Hepatic stellate cell (primary cell): Measurements from ENCODE around the gene FSTL4.
"Not testable (repeated sequence)": the region's sequence is repeated elsewhere in the genome, so short reads cannot be mapped to it uniquely, and the experiment has no call there.

Source experiments
- DNase-seq: peaks from one replicate; pipeline ENCODE4 v3.0.0; 2011; ENCODE audit warnings: low spot score

Gene FSTL4

GRCh38 chr5:133454442-133454841 is 157.9 kb downstream of the FSTL4 start:
- no peak for DNase-seq

GRCh38 chr5:133453831-133454230 is 158.5 kb downstream of the FSTL4 start:
- no peak for DNase-seq

- no peak for DNase-seq
These were observed 159.1 kb downstream of the FSTL4 start for GRCh38 chr5:133453084-133453780.

- no peak for DNase-seq
These were observed 160.4 kb downstream of the FSTL4 start for GRCh38 chr5:133451926-133452325.

GRCh38 chr5:133450286-133450685 is 162.1 kb downstream of the FSTL4 start:
- DNase-seq, result no peak

GRCh38 chr5:133449181-133449580 is 163.2 kb downstream of the FSTL4 start:
- DNase-seq, result no peak

- DNase-seq, result no peak
These were observed 165.9 kb downstream of the FSTL4 start for GRCh38 chr5:133446440-133446839.

- DNase-seq, result no peak
These were observed 166.6 kb downstream of the FSTL4 start for GRCh38 chr5:133445744-133446143.

GRCh38 chr5:133445204-133445603 is 167.1 kb downstream of the FSTL4 start:
- not testable (repeated sequence) for DNase-seq

- no peak for DNase-seq
These were observed 167.6 kb downstream of the FSTL4 start for GRCh38 chr5:133444711-133445110.

GRCh38 chr5:133441166-133441815 is 171.1 kb downstream of the FSTL4 start:
- DNase-seq, result no peak

- DNase-seq, result no peak
These were observed 171.8 kb downstream of the FSTL4 start for GRCh38 chr5:133440467-133441115.

- no peak for DNase-seq
These were observed 172.5 kb downstream of the FSTL4 start for GRCh38 chr5:133439859-133440258.

- DNase-seq, result no peak
These were observed 173.9 kb downstream of the FSTL4 start for GRCh38 chr5:133438487-133438886.

- DNase-seq, result no peak
These were observed 178.0 kb downstream of the FSTL4 start for GRCh38 chr5:133434336-133434735.

- no peak for DNase-seq
These were observed 178.7 kb downstream of the FSTL4 start for GRCh38 chr5:133433641-133434040.

GRCh38 chr5:133432956-133433532 is 179.3 kb downstream of the FSTL4 start:
- no peak for DNase-seq

GRCh38 chr5:133431326-133431865 is 180.9 kb downstream of the FSTL4 start:
- no peak for DNase-seq

- DNase-seq, result no peak
These were observed 182.2 kb downstream of the FSTL4 start for GRCh38 chr5:133430095-133430494.

- DNase-seq, result no peak
These were observed 183.3 kb downstream of the FSTL4 start for GRCh38 chr5:133429046-133429445.

- no peak for DNase-seq
These were observed 184.2 kb downstream of the FSTL4 start for GRCh38 chr5:133428072-133428660.

GRCh38 chr5:133427121-133427777 is 185.1 kb downstream of the FSTL4 start:
- no peak for DNase-seq
